C4-2B (cell line): ENCODE measurements around the gene SPATA13.

Source experiments
- H3K27ac ChIP-seq: fragments of 450-650 bp; 2 replicates; pipeline ENCODE4 v1.5.1; 2017
- ZFX ChIP-seq: fragments of 450-650 bp; IDR thresholded peaks from 2 replicates; pipeline ENCODE4 v1.6.1; 2017
- TF ChIP-seq, protein P1 (sequence below): fragments of 450-650 bp; conservative IDR thresholded peaks from 2 replicates; pipeline ENCODE4 v1.5.1; 2017; ENCODE audit warnings: mild to moderate bottlenecking

Gene SPATA13

DNA sequence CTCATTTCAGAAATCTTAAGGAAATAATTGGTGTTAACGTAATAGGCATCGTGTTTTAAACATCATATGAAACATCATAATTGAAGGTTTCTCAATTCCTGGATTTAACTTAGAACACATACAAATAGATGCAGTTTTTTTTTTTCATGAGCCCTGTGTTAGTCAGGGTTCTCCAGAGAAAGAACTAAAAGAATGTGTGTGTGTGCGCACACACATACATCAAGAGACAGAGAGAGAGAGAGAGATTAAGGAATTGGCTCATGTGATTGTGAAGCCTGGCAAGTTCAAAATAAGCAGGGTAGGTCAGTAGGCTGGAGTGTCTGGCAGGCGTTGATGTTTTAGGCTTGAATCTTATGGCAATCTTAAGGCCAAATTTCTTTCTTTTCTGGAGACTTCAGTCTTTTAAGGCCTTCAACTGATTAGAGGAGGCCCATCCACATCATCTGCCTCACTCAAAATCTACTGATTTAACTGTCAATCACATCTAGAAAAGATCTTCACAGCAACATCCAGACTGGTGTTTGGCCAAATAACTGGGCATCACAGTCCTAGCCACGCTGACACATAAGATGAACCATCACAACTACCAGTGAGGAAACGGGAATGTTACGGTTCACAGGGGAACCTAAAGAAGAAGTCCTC, 25.2 kb downstream of the SPATA13 start:
- TF ChIP-seq, protein P1, sequence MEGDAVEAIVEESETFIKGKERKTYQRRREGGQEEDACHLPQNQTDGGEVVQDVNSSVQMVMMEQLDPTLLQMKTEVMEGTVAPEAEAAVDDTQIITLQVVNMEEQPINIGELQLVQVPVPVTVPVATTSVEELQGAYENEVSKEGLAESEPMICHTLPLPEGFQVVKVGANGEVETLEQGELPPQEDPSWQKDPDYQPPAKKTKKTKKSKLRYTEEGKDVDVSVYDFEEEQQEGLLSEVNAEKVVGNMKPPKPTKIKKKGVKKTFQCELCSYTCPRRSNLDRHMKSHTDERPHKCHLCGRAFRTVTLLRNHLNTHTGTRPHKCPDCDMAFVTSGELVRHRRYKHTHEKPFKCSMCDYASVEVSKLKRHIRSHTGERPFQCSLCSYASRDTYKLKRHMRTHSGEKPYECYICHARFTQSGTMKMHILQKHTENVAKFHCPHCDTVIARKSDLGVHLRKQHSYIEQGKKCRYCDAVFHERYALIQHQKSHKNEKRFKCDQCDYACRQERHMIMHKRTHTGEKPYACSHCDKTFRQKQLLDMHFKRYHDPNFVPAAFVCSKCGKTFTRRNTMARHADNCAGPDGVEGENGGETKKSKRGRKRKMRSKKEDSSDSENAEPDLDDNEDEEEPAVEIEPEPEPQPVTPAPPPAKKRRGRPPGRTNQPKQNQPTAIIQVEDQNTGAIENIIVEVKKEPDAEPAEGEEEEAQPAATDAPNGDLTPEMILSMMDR, result no peak
- TF ChIP-seq ZFX, result no peak
- H3K27ac ChIP-seq, result no peak overlapping the region

DNA sequence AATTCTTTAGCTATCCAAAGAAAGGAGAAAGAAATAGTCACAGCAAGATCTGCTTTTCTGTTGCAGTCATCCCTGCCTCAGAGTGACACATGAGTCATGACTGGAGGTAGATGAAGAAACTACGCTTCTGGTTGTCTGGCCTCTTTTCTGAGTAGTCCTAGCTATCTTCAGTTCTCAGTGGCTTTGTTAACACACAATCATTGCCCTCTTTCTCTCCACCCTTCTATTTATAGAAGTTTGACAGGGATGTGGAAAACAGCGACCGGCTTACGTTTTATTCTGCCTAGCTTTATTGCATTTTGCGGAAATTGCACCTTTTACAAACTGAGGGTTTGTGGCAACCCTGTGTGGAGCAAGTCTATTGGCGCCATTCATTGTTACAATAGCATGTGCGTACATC, 26.7 kb downstream of the SPATA13 start:
- TF ChIP-seq, protein P1, result no peak
- TF ChIP-seq ZFX, result no peak
- no peak overlapping the region for H3K27ac ChIP-seq

DNA sequence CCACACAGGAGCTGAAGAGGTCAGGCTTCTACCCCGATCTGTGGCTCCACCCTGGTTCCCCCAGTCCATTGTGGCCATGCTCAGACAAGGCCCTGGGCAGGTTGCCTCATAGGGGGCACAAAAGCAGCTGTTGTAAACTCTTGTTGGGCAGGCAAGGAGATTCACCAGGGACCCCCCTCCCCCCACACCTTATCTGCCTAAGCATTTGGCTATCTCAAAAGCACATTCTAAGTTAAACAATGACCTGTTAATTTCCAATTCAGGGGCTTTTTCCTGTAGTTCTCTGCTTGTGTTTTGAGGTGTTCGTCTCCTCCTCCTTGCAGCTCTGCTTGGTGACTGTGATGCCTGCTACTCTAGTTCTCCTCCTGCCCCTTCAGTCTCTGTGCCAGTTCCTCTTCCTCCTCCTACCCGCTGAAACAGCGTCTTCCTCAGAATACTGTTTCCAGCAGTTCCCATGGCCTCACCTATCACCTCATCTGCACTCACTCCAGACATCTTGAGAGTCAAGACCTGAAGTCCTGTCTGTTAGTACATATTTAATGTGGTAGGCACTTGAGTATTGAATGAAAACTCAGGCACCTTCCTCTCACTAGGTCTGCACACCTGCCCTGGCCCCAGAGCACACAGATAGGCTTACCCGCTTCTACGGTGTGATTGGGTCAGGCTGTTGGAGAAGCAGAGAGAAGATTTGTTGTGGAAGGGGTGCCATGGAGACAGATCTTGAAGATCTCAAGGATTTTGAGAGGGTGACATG, 31.7 kb downstream of the SPATA13 start:
- H3K27ac ChIP-seq, result peak overlapping the region; percentile 57
- TF ChIP-seq ZFX, result no peak
- TF ChIP-seq, protein P1, result no peak

DNA sequence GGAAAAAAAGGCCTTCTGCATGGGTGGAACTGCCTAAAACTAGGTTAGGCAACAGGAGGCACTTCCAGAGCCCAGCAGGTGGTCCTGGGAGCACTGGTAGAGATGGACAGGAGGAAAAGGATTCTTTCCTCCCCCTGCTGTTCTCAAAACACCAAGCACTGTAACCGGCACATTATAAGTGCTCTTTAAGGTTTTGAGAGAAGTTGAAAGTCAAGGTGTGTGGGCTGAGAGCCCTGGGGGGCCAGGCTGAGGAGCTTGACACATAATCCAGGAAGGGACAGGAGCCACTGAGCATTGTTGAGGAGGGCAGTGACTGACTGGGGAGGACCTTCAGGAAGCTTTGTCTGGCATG, 32.3 kb downstream of the SPATA13 start:
- peak overlapping the region; percentile 57 for H3K27ac ChIP-seq
- TF ChIP-seq, protein P1, result no peak
- TF ChIP-seq ZFX, result no peak

DNA sequence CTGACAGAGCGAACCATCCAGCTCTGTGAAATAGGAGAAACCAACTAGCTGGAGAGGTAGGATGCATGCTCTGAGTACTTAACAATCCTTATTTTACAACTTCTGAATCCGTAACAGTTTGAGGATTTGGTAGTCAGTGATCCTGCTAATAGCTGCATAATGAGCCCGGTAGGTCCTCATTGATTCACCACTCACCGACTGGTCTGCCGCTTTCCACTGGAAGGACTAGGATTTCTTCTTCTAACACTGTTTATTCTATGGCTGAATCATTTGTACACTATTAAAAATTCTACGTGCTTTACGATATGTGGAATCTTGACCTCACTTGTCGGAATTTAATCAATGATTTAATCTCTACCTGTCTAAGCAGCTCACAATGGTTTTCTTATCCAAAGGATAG, 33.9 kb downstream of the SPATA13 start:
- peak overlapping the region; percentile 57; the same call in 1 of the 2 replicates for H3K27ac ChIP-seq
- no peak for TF ChIP-seq ZFX
- TF ChIP-seq, protein P1, result no peak

DNA sequence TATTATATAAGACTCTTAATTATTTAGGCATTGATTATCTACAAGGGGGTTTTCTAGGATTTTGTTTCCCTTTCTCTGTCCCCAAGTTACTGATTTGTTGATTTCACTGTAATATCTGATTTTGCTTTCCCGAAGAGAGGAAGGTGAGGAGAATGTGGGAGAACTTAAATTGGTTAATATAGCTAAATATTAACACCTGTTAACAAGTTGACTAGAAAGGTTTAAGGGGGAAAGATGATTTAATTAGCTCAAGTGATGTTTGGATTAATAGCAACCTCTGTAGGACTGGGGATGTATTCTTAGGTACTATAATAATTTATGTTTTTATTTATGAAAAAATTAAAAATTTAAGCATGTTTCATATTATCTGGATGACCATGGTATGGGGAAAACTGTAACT, 35.1 kb downstream of the SPATA13 start:
- TF ChIP-seq ZFX, result no peak
- TF ChIP-seq, protein P1, result no peak
- no peak overlapping the region for H3K27ac ChIP-seq

DNA sequence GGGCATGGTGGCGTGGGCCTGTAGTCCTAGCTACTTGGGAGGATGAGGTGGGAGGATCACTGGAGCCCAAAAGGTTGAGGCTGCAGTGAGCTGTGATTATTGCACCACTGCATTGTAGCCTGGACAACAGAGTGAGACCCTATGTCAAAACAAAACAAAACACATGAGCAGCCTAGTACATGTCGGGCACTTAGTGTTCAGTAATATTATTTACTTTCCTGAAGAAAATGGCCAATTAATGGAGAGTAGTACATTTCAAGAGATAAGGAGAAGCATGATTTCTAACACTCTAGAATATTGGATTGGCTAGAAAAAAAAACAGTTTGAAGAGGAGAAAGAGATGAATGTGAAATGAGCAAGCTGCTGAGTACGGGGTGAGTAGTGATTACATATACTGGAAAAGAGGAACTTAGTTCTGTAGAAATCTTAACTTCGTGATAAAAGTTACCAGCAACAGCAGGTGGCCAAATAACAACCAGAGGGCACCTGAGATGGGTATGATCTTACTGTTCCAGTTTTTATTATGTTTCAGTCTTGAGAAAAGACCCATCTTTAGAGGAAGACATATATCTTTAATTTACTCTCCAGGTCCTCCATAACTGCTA, 36.2 kb downstream of the SPATA13 start:
- H3K27ac ChIP-seq, result no peak overlapping the region
- TF ChIP-seq, protein P1, result no peak
- TF ChIP-seq ZFX, result no peak
